OCI-LY1 (cell line): ENCODE results near the gene PEX1.

Experiments used
- EZH2 ChIP-seq: fragments of 200-600 bp; sonication (generic), shearing (Covaris generic); IDR thresholded peaks from 2 replicates; pipeline ENCODE4 v1.8.0; 2017; ENCODE audit warnings: borderline replicate concordance, mixed run types, mild to moderate bottlenecking, antibody characterized with exemption, low read length, moderate library complexity, mixed read lengths
- TF ChIP-seq, protein P1 (sequence below): fragments of 200-600 bp; sonication (generic), shearing (Covaris generic); IDR thresholded peaks from 2 replicates; pipeline ENCODE4 v1.5.1; 2017; ENCODE audit warnings: mild to moderate bottlenecking, antibody characterized with exemption, low read length, moderate library complexity, mixed read lengths

DNA sequence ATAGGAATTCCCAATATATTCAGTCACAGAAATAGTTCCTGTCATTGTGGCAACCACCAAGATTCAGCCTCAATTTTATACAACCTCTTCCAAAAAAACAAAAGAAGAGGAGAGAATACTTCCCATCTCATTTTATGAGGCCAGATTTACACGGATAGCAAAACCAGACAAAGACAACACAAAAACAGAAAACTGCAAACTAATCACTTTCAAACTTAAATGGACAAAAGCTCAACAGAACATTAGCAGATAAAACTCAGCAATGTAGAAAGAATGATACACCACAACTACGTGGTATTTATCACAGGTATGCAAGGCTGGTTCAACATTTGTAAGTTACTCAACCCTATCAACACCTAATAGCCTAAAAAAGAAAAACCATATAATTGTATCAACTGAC, 22.0 kb downstream of the PEX1 start:
- TF ChIP-seq, protein P1, sequence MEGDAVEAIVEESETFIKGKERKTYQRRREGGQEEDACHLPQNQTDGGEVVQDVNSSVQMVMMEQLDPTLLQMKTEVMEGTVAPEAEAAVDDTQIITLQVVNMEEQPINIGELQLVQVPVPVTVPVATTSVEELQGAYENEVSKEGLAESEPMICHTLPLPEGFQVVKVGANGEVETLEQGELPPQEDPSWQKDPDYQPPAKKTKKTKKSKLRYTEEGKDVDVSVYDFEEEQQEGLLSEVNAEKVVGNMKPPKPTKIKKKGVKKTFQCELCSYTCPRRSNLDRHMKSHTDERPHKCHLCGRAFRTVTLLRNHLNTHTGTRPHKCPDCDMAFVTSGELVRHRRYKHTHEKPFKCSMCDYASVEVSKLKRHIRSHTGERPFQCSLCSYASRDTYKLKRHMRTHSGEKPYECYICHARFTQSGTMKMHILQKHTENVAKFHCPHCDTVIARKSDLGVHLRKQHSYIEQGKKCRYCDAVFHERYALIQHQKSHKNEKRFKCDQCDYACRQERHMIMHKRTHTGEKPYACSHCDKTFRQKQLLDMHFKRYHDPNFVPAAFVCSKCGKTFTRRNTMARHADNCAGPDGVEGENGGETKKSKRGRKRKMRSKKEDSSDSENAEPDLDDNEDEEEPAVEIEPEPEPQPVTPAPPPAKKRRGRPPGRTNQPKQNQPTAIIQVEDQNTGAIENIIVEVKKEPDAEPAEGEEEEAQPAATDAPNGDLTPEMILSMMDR: no peak
- TF ChIP-seq EZH2: no peak
